Non-pigmented ciliary epithelial cell (primary cell): ENCODE data around the gene TNFSF11.
"Not testable (repeated sequence)": the region's sequence is repeated elsewhere in the genome, so short reads cannot be mapped to it uniquely, and the experiment has no call there.

Experiments used
- DNase-seq: peaks from one replicate; pipeline ENCODE4 v3.0.0-alpha.2; 2010; ENCODE audit warnings: low read depth

The TNFSF11 gene

GRCh38 chr13:42574011-42574410 lies at the start of gene TNFSF11:
TSS of gene TNFSF11 (plus strand) at chr13:42574152. CDS start at chr13:42574304, 152 bp downstream.
- no peak for DNase-seq

GRCh38 chr13:42524487-42525034 lies 49.4 kb upstream of the TNFSF11 start:
- DNase-seq, result no peak

GRCh38 chr13:42525035-42525504 lies 48.9 kb upstream of the TNFSF11 start:
- DNase-seq, result peak; percentile 68

GRCh38 chr13:42526276-42526675 lies 47.7 kb upstream of the TNFSF11 start:
- DNase-seq, result no peak

DNA sequence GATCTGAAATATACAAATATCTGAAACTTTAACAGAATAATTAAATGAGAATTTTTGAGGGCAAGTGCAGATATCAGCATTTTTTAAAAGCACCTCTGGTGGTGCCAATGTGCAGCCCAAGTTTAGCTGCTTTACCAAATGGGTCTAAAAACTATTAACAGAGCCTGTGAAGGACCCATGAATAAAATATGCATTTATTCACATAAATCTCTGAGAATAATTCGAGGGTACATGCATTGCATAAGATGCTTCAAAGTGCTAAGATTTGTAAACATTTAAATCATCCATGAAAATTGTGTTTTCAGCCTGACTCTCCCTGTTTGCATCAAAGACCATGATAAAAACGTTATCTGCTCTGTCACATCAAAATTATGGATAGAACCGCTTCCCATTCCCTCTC lies 47.1 kb upstream of the TNFSF11 start:
- no peak for DNase-seq

- no peak for DNase-seq
Observed at GRCh38 chr13:42532561-42533335, 41.2 kb upstream of the TNFSF11 start.

- no peak for DNase-seq
Observed at GRCh38 chr13:42533336-42533591, 40.7 kb upstream of the TNFSF11 start.

DNA sequence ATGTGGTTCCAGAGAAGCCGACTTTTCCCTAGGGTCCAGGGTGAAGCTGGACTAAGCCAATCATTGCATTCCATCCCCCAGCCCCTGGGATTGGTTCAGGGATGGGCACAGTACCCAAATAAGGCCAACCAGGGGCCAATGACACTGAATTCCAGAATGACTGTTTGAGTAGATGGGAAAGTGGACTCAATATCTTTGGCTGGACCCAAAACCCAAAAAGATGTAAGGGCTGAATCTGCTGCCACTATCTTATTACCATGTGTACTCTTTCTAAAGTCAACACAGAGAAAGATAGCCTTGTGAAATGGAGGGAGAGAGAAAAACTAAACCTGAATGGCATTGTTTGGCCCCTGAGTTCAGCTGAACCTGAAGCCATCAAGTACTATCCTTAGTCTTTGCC lies 39.2 kb upstream of the TNFSF11 start:
- no peak for DNase-seq

DNA sequence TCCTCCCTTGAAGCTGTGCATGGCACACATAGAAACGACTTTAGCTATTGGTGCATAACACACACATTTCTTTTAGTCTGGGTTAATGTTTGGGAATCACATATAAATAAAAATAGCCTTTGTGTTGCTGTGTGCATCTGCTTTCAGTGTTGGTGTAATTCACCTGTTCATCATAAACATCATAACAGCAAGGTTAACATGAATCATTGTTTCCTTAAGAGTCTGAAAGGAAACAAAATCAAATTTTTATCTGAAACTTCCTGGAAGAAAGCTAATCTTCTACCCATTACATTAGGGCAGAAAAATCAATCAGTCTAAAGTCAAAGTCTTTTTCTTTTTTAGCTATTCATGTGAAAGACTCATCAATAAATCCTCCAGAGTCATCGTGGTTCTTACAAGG lies 35.0 kb upstream of the TNFSF11 start:
- no peak for DNase-seq

DNA sequence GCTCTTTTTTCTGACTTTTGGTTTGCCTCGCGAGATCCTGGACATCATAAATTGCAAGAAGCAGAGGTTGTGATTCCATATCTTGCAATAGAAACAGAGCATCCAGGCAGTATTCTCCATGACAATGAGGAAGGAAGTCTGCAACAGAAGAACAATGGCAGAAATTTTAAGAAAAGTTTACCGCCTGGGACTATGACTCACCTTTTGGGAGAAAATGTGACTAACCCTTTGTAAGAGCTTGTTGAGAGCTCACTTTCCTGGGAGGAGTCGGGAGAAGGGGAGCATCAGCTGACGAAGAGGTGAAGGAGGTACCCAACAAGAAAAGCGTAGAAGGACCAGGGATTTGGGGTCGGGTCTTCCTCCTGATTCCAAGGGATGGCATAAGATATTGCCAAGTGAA lies 34.3 kb upstream of the TNFSF11 start:
- peak; percentile 24 for DNase-seq

GRCh38 chr13:42543215-42543797 lies 30.6 kb upstream of the TNFSF11 start:
- no peak for DNase-seq

GRCh38 chr13:42544246-42544926 lies 29.6 kb upstream of the TNFSF11 start:
- DNase-seq, result no peak

DNA sequence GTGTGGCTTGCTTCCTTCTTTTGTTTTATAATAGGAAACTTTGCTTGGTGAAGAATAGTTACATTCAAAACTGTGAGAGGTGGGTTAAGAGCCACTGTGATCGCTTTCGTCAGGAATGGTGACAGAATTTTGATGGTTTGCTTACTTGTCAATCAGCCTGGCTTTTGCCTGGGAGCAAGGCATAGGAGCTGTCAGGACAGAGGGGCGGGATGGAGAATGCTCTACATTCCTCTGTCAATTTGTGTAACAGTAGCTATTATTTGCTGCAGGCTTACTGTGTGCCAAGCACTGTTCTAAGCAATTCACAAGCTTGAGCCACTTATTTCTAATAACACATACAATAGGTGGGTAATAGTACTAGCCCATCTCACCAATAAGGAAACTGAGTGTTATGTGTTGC lies 28.1 kb upstream of the TNFSF11 start:
- DNase-seq, result no peak

DNA sequence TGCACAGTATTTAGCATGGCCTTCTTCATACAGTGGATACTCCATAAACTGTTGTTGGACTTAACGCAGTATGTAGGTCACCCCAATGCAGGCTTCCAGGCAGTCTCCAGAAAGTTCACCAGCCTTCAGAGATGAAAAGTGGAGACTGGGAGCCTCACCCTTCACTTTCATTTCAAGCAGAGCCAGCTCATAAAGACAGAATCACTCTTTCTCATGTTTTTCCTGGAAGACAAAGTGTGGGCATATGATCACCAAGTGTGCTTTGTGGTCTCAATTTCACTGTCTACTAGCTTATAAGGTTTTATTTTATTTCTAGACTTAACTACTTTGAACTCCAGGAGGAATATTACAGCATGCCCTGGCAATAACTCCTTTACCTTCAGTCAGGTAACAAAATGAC lies 26.3 kb upstream of the TNFSF11 start:
- no peak for DNase-seq

- DNase-seq, result no peak
Observed at GRCh38 chr13:42548731-42549551, 25.0 kb upstream of the TNFSF11 start.

GRCh38 chr13:42549552-42549936 lies 24.4 kb upstream of the TNFSF11 start:
- no peak for DNase-seq

- DNase-seq, result no peak
Observed at GRCh38 chr13:42551611-42552010, 22.3 kb upstream of the TNFSF11 start.

- peak; percentile 71 for DNase-seq
Observed at GRCh38 chr13:42553098-42554046, 20.6 kb upstream of the TNFSF11 start.

GRCh38 chr13:42559057-42559456 lies 14.9 kb upstream of the TNFSF11 start:
- no peak for DNase-seq

- not testable (repeated sequence) for DNase-seq
Observed at GRCh38 chr13:42559573-42560218, 14.3 kb upstream of the TNFSF11 start.

DNA sequence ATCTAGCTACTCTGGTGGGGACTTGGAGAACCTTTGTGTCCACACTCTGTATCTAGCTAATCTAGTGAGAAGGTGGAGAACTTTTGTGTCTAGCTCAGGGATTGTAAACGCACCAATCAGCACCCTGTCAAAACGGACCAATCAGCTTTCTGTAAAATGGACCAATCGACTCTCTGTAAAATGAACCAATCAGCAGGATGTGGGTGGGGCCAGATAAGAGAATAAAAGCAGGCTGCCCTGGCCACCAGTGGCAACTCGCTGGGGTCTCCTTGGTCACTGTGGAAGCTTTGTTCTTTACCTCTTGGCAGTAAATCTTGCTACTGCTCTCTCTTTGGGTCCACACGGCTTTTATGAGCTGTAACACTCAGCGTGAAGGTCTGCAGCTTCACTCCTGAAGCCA lies 13.6 kb upstream of the TNFSF11 start:
- DNase-seq, result not testable (repeated sequence)
